Measurements from ENCODE around the gene MEF2D.

Gene MEF2D

DNA sequence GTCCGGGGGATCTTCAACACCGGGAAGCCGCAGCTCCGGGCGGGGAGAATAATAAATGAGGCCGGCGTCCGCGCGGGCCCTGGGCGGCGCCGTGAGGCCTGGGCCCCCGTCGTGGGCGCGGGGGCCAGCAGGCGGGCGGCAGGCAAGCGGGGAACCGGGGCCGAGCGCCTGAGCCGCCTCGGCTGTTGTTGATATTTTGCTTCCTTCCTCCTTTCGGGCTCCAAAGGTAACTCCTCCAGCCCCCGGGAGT lies at the start of gene MEF2D:
TSS of gene MEF2D (minus strand) at position 233 of the 250 bp plus-strand sequence. CDS start 17,483 bp downstream, outside the sequence.
- peak within 1 kb of the TSS; percentile 99 for H3K27ac Mint-ChIP-seq
- H3K4me1 Mint-ChIP-seq: peaks cover 81% of the 10 kb centered on the region
- H3K9me3 Mint-ChIP-seq: no peaks in the 10 kb centered on the region
- DNase-seq (ENCODE audit: low spot score in 2 of 2) (no peak), ATAC-seq (peak; percentile 0)
- peaks cover 56% of the 10 kb centered on the region for H3K36me3 Mint-ChIP-seq
- H3K4me3 Mint-ChIP-seq: peak within 1 kb of the TSS; percentile 85

DNA sequence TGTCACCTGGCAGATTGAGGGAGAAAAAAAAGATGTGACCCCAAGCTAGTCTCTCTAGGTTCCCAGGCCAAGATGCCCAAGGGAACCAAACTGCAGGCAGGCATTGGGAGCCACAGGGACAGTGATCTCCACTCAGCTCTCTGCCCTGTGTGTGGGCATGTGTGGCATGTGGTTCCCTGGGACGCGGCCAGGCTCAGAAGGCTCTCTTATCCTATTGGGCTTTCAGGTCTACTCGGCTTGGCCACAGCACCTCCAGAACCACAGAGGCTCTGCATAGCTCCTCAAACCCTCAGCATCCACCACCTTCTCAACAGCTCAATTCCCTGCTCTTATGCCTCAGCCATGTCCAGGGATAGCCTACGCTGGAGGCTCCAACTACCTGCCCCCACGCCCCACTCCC lies 49.8 kb upstream of the MEF2D start:
- H3K4me1 Mint-ChIP-seq: peaks cover 11% of the 10 kb centered on the region
- no peak for DNase-seq (ENCODE audit: low spot score in 2 of 2)
- H3K36me3 Mint-ChIP-seq: no peaks in the 10 kb centered on the region
- no peak for ATAC-seq
- no peaks in the 10 kb centered on the region for H3K9me3 Mint-ChIP-seq
- H3K27ac Mint-ChIP-seq: no peak overlapping the region
- H3K4me3 Mint-ChIP-seq: no peak overlapping the region

DNA sequence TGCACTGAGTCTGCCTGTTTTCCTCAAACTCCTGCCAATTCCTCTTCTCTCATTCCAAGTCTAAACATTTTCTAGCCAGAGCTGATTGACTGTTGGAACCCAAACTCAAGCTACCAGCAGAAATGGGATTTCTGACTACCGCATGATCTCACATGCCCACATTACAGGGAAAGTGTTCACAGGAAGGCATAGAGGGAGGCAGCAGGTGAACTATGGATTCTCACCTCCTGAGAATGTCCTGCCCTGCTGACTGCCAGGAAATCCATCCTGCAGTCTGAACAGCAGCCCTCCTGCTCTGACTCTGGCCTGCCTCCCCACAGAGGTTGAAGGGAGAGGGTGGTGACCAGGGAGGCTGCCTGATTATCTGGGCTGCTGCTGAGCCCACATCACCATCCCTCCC lies 49.3 kb upstream of the MEF2D start:
- Mint-ChIP-seq H3K27ac (no peak overlapping the region), H3K4me1 (peaks cover 11% of the 10 kb centered on the region), H3K4me3 (no peak overlapping the region), H3K9me3 (no peaks in the 10 kb centered on the region), H3K36me3 (no peaks in the 10 kb centered on the region)
- DNase-seq (ENCODE audit: low spot score in 2 of 2): no peak
- no peak for ATAC-seq

DNA sequence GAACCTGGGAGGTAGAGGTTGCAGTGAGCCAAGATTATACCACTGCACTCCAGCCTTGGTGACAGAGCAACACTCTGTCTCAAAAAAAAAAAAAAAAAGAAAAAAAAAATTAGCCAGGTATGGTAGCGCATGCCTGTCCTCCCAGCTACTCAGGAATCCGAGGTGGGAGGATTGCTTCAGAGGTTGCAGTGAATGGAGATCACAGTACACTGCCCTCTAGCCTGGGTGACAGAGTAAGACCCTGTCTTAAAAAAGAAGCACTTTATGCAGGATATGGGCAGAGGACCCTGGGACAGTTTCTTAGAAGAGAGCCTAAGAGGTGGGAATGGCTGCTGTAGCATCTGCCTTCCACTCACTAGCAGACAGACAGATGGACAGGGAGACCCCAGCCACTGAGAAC lies 48.8 kb upstream of the MEF2D start:
- Mint-ChIP-seq H3K4me3 (no peak overlapping the region), H3K4me1 (peaks cover 11% of the 10 kb centered on the region), H3K36me3 (no peaks in the 10 kb centered on the region), H3K27ac (no peak overlapping the region), H3K9me3 (no peaks in the 10 kb centered on the region)
- DNase-seq (ENCODE audit: low spot score in 2 of 2) (no peak), ATAC-seq (no peak)

DNA sequence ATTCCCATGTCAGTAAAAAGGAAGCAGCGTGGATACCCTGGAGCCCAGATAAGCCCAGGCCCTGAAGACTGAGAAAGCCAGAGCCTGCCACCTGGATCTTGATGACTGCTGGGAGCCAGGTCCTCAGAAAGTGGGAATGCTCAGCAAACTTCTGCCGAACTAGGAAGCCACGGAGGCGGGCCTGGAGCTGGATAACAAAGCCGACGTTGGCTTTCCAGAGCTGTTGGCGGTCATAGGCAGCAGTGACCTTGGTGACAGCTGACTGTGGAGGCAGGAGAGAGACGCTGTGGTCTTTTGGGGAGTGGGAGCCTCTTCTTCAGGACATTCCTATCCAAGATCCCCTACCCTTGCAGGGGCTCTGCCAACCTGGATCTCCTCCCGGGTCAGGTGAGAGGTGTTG lies 47.4 kb upstream of the MEF2D start:
- Mint-ChIP-seq H3K4me3 (no peak overlapping the region), H3K27ac (no peak overlapping the region), H3K36me3 (no peaks in the 10 kb centered on the region), H3K4me1 (peaks cover 6% of the 10 kb centered on the region), H3K9me3 (no peaks in the 10 kb centered on the region)
- no peak for ATAC-seq
- DNase-seq (ENCODE audit: low spot score in 2 of 2): no peak

DNA sequence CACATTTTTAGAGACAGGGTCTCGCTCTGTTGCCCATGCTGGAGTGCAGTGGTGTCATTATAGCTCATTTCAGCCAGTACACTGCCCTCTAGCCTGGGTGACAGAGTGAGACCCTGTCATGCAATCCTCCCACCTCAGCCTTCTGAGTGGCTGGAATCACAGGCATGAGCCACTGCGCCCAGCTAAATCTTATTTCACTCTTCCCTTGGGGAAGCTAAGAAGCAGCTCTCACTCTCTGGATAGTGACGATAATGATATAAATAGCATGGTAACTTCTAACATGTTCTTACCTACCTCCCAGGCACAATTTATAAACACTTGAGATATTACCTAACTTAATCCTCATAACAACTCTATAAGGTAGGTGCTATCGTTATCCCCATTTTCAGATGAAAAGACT lies 46.9 kb upstream of the MEF2D start:
- Mint-ChIP-seq H3K4me1 (peaks cover 5% of the 10 kb centered on the region), H3K27ac (no peak overlapping the region), H3K9me3 (no peaks in the 10 kb centered on the region), H3K4me3 (no peak overlapping the region), H3K36me3 (no peaks in the 10 kb centered on the region)
- no peak for DNase-seq (ENCODE audit: low spot score in 2 of 2)
- no peak for ATAC-seq

DNA sequence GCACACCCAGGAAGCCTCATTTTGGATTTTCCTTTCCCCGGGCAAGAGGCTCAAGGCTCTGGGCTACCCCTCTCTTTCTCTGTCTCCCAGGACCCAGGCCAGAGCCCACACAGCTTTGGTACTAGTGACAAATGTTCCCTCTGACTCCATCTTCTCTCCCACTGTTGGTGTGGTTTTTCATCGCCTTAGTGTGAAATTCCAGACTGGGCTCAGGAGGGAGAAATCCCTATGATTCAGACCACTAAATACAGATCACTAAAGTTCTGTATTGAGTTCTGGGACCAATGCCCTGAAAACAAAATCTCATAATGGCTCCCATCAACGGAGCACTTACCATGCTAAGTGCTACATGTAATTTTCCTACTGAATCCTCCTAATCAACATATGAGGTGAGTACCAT lies 45.7 kb upstream of the MEF2D start:
- no peaks in the 10 kb centered on the region for H3K4me1 Mint-ChIP-seq
- H3K9me3 Mint-ChIP-seq: no peaks in the 10 kb centered on the region
- ATAC-seq (no peak), DNase-seq (ENCODE audit: low spot score in 2 of 2) (no peak)
- peak overlapping the region; percentile 63 for H3K27ac Mint-ChIP-seq
- no peaks in the 10 kb centered on the region for H3K36me3 Mint-ChIP-seq
- no peak overlapping the region for H3K4me3 Mint-ChIP-seq

DNA sequence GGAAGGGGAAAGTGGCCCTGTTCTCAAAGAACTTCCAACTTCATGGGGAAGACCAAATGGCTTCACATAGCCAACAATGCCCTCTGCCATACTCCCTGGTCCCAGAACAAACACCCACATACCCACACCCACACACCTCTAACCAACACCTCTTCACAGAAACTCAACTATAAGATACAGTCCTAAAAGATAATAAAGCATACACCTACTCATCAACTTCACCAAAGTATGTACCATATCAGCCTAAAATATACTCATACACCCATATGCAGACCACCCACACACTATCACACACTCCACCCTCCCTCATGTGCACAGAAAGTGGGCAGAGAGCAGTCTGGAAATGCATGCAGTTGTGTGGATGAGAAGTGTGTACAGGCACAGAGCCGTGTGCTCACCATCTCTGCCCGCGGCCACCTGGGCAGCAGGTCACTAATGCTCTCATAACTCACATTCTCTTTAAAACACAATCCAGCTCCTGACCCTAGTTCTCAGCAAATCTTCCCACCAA lies 44.1 kb upstream of the MEF2D start:
- DNase-seq (ENCODE audit: low spot score in 2 of 2) (no peak), ATAC-seq (no peak)
- Mint-ChIP-seq H3K36me3 (no peaks in the 10 kb centered on the region), H3K27ac (peak overlapping the region; percentile 10), H3K4me1 (no peaks in the 10 kb centered on the region), H3K9me3 (no peaks in the 10 kb centered on the region), H3K4me3 (no peak overlapping the region)

DNA sequence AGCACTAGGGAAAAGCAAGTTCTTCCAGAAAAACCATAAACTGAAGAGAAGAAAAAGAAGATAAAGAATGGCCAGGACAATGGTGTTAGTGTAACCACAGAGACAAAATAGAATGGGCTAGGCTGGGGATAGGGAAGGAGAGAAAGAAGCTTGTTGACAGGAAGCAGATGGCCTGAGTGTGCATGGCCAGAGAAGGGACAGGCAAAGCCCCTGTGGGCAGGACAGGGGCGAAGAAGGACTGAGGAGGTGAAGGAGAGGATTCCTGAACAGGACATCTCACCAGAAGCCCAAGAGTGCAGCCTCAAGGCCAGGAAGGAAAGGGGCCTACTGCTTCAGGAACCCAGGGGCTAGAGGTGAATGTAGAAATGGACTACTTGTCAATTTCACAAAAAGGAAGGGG lies 42.5 kb upstream of the MEF2D start:
- peak overlapping the region; percentile 10 for H3K27ac Mint-ChIP-seq
- no peaks in the 10 kb centered on the region for H3K36me3 Mint-ChIP-seq
- no peaks in the 10 kb centered on the region for H3K9me3 Mint-ChIP-seq
- DNase-seq (ENCODE audit: low spot score in 2 of 2) (no peak), ATAC-seq (no peak)
- H3K4me3 Mint-ChIP-seq: no peak overlapping the region
- H3K4me1 Mint-ChIP-seq: peaks cover 7% of the 10 kb centered on the region

DNA sequence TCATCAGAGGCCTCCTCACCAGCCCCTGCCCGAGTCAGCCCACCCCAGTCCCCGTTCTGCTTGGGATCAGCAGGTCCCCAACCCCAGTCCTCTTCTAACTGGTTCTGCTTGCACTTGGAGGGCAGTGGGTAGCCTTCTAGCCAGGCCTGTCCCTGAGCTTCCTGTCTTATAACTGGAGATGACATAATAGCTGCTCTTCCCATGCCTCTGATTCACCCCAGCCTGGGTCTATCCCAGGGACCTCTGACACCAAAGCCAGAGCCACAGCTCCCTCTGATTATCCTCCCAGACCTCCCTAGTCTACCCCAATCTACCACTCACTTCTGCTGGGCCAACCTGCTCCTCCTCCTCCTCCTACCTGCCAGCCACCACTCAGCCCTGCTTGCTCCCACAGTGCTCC lies 40.4 kb upstream of the MEF2D start:
- ATAC-seq (no peak), DNase-seq (ENCODE audit: low spot score in 2 of 2) (no peak)
- Mint-ChIP-seq H3K36me3 (no peaks in the 10 kb centered on the region), H3K27ac (peak overlapping the region; percentile 10), H3K4me3 (no peak overlapping the region), H3K9me3 (no peaks in the 10 kb centered on the region), H3K4me1 (peaks cover 7% of the 10 kb centered on the region)

DNA sequence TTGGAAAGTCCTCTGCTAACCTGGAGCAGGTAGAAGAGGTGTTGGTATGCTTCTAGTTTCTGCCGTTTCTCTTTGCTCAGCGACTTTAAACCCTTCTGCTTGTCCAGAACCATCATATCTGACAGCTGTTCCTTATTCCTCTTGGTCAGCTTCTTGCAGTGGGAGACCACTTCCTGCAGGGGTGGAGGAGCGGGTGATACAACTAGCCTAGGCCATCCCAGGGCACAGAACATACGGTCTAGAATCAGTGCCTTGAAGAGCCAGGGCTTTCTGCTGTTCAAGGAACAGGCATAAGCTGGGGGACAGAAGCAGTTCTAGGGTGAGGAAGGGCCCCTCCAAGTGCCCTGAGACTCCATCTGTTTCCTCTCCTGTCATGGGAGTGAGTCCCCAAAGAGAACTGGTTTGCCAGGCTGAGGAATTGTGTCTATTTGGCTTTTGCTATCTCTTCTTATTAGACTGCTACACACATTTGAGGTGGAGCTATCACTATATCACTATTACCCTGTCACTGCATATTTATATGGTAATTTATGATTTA lies 39.3 kb upstream of the MEF2D start:
- H3K4me3 Mint-ChIP-seq: no peak overlapping the region
- ATAC-seq: no peak
- peaks cover 7% of the 10 kb centered on the region for H3K4me1 Mint-ChIP-seq
- DNase-seq (ENCODE audit: low spot score in 2 of 2): no peak
- no peaks in the 10 kb centered on the region for H3K9me3 Mint-ChIP-seq
- H3K36me3 Mint-ChIP-seq: no peaks in the 10 kb centered on the region
- H3K27ac Mint-ChIP-seq: no peak overlapping the region

DNA sequence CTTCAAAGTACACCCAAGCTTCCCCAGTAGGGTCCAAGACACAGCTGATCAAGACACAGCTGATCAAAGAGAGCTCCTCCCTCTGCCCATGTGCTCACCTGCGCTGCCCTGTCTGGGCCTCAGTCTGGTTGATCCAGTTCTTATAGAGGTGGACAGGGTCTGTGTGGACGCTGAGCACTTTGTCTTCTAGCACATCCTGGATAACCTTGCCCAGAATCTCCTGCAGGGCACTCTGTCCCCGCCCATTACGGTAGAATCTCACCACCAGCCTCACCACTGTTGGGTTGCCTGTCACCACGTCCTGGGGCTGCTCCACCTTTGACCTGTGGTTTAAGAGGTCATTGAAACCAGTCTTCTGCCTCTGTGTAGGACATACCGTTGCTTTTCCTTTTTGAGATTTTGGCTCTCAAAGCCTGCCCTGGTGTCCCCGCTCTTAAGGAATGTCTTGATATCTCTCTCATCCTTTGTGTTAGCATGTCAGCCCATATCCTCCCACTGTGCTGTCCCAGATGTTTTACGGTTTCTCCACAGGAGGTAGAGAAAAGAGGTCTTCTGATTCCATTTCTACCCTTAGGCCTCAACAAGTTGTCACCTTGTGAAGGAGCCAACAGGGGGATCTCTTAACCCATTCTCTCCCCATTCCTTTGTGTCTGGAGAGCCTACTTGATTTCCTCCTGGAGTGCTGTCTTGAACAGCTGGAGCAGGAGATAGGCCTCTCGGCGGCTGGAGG lies 38.3 kb upstream of the MEF2D start:
- H3K9me3 Mint-ChIP-seq: no peaks in the 10 kb centered on the region
- no peaks in the 10 kb centered on the region for H3K36me3 Mint-ChIP-seq
- ATAC-seq (no peak), DNase-seq (ENCODE audit: low spot score in 2 of 2) (no peak)
- peaks cover 7% of the 10 kb centered on the region for H3K4me1 Mint-ChIP-seq
- no peak overlapping the region for H3K4me3 Mint-ChIP-seq
- H3K27ac Mint-ChIP-seq: no peak overlapping the region

DNA sequence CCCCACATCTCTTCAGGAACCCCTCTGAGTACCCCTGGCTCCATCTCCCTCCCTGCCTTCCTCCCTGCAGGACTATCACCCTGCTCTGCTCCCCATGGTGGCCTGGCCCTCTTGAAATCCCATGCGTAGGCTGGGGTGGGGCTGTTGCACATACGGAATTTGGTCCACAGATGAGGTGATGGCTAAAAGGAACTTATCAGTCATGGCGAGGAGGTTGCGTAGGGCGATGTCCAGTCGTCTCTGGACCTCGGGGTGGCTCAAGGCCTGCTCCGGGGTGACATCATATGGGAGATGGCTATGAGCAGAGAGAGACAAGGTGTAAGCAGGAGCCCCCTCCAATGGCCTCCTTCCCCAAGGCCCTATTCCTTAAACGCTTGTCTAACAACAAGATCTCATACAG lies 36.5 kb upstream of the MEF2D start:
- Mint-ChIP-seq H3K27ac (no peak overlapping the region), H3K9me3 (no peaks in the 10 kb centered on the region), H3K4me3 (no peak overlapping the region), H3K4me1 (peaks cover 7% of the 10 kb centered on the region), H3K36me3 (no peaks in the 10 kb centered on the region)
- DNase-seq (ENCODE audit: low spot score in 2 of 2) (no peak), ATAC-seq (no peak)

DNA sequence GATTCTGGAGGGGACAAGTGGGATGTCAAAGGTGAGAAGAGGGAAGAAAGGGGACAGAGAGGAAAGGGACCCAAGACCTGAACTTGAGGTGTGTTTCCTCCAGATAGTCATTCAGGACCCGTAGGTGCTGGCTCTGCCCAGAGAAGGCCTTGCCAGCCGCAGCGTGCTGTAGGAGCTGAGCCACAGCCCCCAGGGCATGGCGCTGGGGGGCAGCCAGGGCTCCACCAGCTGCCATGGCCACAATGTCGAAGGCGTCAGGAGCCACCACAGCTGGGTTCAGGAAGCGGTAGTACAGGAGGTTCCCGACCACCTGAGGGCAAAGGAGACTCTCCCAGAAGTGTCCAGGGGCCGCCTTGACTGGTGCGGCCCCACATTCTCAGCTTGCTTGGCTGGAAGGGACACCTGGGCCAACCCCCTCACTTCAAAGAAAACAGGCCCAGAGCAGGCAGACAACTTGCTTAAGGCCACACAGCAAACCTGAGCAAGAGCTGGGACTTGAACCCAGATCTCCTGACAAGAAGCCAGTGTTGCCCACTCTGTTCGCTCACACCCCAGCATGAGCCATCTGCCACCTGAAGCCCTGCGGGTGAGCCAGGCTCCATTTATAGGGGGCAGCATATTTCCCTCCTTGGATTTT lies 34.0 kb upstream of the MEF2D start:
- H3K4me1 Mint-ChIP-seq: peaks cover 7% of the 10 kb centered on the region
- no peaks in the 10 kb centered on the region for H3K9me3 Mint-ChIP-seq
- no peak overlapping the region for H3K27ac Mint-ChIP-seq
- DNase-seq (ENCODE audit: low spot score in 2 of 2) (no peak), ATAC-seq (no peak)
- no peaks in the 10 kb centered on the region for H3K36me3 Mint-ChIP-seq
- H3K4me3 Mint-ChIP-seq: no peak overlapping the region

DNA sequence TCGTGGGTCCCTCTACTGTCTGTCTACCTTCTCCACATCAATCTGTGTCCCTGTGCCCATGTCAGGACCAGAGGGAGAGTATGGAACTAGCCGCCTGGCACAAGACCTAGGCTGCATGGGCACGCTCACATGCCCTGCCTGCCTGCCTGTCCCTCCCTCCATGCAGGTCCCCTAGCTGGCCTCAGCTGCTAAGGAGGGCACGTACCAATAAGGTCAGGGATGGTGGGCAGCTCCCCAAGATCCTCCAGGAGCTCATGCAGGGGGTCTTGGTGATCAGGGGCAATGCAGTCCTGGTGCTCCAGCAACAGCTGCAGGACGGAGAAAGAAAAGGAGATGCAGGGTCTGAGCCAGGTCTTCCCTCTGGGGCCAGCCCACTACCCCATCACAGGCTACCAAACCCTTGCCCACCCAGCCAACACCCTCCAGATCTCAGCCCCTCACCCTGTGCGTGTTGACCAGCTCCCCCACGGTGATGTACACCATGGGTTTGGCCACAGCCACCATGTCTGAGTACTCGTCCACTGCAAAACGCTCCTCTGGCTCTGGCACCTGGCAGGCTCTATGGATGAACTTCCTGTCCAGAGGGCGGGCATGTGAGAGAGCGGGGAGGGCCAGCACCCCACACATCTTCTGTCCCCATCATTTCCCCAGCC lies 33.1 kb upstream of the MEF2D start:
- Mint-ChIP-seq H3K9me3 (no peaks in the 10 kb centered on the region), H3K27ac (peak overlapping the region; percentile 54), H3K4me1 (peaks cover 2% of the 10 kb centered on the region), H3K36me3 (no peaks in the 10 kb centered on the region), H3K4me3 (no peak overlapping the region)
- ATAC-seq: no peak
- DNase-seq (ENCODE audit: low spot score in 2 of 2): no peak

DNA sequence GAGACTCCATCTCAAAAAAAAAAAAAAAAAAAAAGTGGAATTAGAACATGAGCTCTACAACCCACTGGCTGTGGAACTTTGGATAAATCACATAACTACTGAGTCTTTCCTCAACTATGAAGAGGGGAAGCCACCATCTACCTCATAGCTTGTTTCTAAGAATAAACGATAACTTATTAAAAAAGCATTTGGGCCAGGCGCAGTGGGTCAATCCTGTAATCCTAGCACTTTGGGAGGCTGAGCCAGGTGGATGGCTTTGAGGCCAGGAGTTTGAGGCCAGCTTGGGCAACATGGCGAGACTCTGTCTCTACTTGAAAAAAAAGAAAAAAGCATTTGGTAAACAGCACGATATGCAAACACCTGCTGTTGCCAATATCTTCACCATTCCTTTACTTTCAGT lies 31.8 kb upstream of the MEF2D start:
- ATAC-seq (no peak), DNase-seq (ENCODE audit: low spot score in 2 of 2) (no peak)
- H3K27ac Mint-ChIP-seq: no peak overlapping the region
- H3K36me3 Mint-ChIP-seq: no peaks in the 10 kb centered on the region
- H3K9me3 Mint-ChIP-seq: no peaks in the 10 kb centered on the region
- no peak overlapping the region for H3K4me3 Mint-ChIP-seq
- peaks cover 14% of the 10 kb centered on the region for H3K4me1 Mint-ChIP-seq
